ENCODE data around the gene SSPN.
"Not testable (repeated sequence)": the region's sequence is repeated elsewhere in the genome, so short reads cannot be mapped to it uniquely, and the experiment has no call there.

Gene SSPN

GRCh38 chr12:26233631-26234030 lies 38.3 kb downstream of the SSPN start:
- DNase-seq = no peak

- not testable (repeated sequence) for DNase-seq
These were observed 40.1 kb downstream of the SSPN start for GRCh38 chr12:26235465-26235864.

- no peak for DNase-seq
These were observed 43.2 kb downstream of the SSPN start for GRCh38 chr12:26238341-26239121.

- no peak for DNase-seq
These were observed 43.9 kb downstream of the SSPN start for GRCh38 chr12:26239122-26239851.

- no peak for DNase-seq
These were observed 44.8 kb downstream of the SSPN start for GRCh38 chr12:26239852-26240815.

- DNase-seq = no peak
These were observed 45.7 kb downstream of the SSPN start for GRCh38 chr12:26241080-26241479.

- DNase-seq = no peak
These were observed 47.3 kb downstream of the SSPN start for GRCh38 chr12:26242683-26243082.

GRCh38 chr12:26244503-26244902 lies 49.1 kb downstream of the SSPN start:
- DNase-seq = no peak

- DNase-seq = no peak
These were observed 50.0 kb downstream of the SSPN start for GRCh38 chr12:26245175-26245942.

GRCh38 chr12:26246483-26247164 lies 51.3 kb downstream of the SSPN start:
- no peak for DNase-seq

GRCh38 chr12:26247873-26248272 lies 52.5 kb downstream of the SSPN start:
- DNase-seq = no peak

- DNase-seq = no peak
These were observed 55.4 kb downstream of the SSPN start for GRCh38 chr12:26250801-26251200.

- no peak for DNase-seq
These were observed 56.2 kb downstream of the SSPN start for GRCh38 chr12:26251600-26251999.

GRCh38 chr12:26252946-26253345 lies 57.6 kb downstream of the SSPN start:
- no peak for DNase-seq

- no peak for DNase-seq
These were observed 60.7 kb downstream of the SSPN start for GRCh38 chr12:26255893-26256645.

- DNase-seq = no peak
These were observed 69.0 kb downstream of the SSPN start for GRCh38 chr12:26264215-26264838.

GRCh38 chr12:26265606-26266005 lies 70.2 kb downstream of the SSPN start:
- no peak for DNase-seq

- DNase-seq = no peak
These were observed 71.5 kb downstream of the SSPN start for GRCh38 chr12:26266881-26267280.

- DNase-seq = no peak
These were observed 73.6 kb downstream of the SSPN start for GRCh38 chr12:26268841-26269561.

Data from CD4-positive, alpha-beta T cell treated with Interleukin-17A for 4 hours (primary cell).